ENCODE data around the gene ADAMTS2.

ADAMTS2 gene

DNA sequence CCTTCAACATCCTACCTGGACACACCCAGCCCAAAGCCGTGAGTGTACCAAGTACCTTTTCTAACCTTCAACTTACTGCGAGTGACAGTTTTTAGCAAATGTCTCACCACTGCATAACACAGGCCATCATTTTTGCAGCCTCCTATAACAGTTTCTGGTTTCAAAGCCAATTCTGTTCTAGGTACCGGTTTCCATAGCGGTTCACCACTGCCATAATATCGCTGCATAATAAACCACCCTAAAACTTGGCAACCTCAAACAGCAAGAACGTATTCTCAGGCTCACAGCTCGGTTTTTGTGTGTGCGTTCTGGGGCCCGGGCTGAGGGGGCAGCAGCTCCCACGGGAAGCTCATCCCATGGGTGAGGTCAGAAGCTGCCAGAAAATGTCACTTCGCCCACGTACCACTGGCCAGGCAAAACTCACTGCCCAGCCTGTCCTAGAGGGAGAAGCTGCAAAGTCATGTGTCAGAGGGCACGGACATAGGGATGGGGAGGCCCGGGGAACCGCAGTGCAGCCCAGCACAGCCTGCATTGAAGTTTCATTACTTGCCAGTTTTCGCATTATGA lies 15.9 kb upstream of the ADAMTS2 start:
- no peak for DNase-seq (ENCODE audit: extremely low spot score)
- ChIA-PET CTCF (no interaction called here), POLR2A (no interaction called here)
- TF ChIP-seq BHLHE40 (IDR thresholded peaks at IDR 0.05; ENCODE audit: borderline replicate concordance) = no peak
- no peak for TF ChIP-seq TARDBP (IDR thresholded peaks at IDR 0.05)
- TF ChIP-seq CTBP1 (IDR thresholded peaks at IDR 0.05; ENCODE audit: borderline replicate concordance) = no peak
- no peak for TF ChIP-seq FOXA1 (IDR thresholded peaks at IDR 0.05)
- no peak for TF ChIP-seq SUZ12 (IDR thresholded peaks at IDR 0.05)
- TF ChIP-seq SP1 (IDR thresholded peaks at IDR 0.05) = no peak
- TF ChIP-seq, protein P1, sequence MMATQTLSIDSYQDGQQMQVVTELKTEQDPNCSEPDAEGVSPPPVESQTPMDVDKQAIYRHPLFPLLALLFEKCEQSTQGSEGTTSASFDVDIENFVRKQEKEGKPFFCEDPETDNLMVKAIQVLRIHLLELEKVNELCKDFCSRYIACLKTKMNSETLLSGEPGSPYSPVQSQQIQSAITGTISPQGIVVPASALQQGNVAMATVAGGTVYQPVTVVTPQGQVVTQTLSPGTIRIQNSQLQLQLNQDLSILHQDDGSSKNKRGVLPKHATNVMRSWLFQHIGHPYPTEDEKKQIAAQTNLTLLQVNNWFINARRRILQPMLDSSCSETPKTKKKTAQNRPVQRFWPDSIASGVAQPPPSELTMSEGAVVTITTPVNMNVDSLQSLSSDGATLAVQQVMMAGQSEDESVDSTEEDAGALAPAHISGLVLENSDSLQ (IDR thresholded peaks at IDR 0.05) = no peak
- TF ChIP-seq FOXK2 (IDR thresholded peaks at IDR 0.05) = no peak
- no peak for TF ChIP-seq FOXM1 (IDR thresholded peaks at IDR 0.05; ENCODE audit: borderline replicate concordance)
- TF ChIP-seq ELF4 (IDR thresholded peaks at IDR 0.05) = no peak
- TF ChIP-seq LEF1 (IDR thresholded peaks at IDR 0.05; ENCODE audit: borderline replicate concordance) = no peak
- TF ChIP-seq ARNT (IDR thresholded peaks at IDR 0.05) = no peak
- TF ChIP-seq ZNF384 (IDR thresholded peaks at IDR 0.05) = no peak
- no peak for TF ChIP-seq NFRKB (IDR thresholded peaks at IDR 0.05)

DNA sequence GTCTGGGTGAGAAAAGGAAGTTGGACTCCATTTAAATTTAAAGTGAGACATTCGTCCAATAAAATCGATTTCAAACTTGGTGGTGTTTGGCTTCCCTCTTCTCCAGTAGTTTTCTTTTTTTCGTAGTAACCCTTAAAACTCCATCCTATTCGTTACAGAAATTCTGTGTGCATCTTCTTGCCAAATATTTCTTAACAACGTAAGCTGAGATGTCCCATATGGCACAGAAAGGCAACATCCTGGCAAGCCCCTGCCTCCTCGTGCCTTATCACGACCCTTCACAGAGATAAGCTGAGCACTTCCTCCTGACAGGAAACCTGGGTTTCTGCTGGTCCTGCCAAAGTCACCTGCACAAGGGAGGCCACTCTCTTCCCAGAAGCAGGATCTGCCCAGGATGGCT lies 11.8 kb upstream of the ADAMTS2 start:
- ChIA-PET CTCF (no interaction called here), POLR2A (no interaction called here)
- TF ChIP-seq LEF1 (IDR thresholded peaks at IDR 0.05; ENCODE audit: borderline replicate concordance) (no peak), FOXK2 (IDR thresholded peaks at IDR 0.05) (no peak), FOXA1 (IDR thresholded peaks at IDR 0.05) (no peak), BHLHE40 (IDR thresholded peaks at IDR 0.05; ENCODE audit: borderline replicate concordance) (no peak), SUZ12 (IDR thresholded peaks at IDR 0.05) (no peak), SP1 (IDR thresholded peaks at IDR 0.05) (no peak)

DNA sequence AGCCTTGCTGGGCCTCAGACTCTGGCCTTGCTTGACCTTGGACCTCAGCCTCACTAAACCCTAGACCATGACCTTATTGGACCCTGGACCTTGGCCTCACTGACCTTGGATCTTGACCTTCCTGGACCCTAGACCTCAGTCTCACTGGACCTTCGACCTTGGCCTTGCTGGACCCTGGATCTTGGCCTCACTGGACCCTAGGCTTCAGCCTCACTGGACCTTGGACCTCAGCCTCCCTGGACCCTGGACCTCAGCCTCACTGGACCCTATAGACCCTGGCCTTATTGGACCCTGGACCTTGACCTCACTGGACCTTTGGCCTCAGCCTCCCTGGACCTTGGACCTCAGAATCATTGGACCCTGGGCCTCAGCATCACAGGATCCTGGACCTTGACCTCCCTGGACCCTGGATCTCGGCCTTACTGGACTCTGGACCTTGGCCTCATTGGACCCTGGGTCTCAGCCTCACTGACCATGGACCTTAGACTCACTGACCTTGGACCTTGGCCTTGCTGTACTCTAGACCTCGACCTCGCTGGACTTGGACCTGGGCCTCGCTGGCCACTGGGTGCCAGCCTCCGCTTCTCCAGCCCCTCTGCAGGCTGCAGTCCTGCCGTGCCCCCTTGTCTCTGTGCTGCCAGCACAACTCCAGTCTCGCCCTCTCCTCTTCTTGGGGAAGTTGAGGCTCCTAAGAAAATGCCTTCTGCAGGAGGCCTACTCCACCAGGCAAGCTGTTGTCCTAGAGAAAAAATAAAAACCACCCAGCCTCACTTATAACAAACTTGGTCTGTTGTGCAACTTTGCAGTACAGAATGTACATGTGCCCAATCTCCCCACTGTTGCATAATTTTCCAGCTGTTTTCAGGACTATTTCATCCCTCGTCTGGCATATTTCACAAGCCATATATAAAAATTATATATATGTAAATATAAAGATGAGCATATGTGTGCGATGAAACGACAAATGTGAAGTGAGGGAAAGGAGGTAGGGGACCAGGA lies 11.0 kb upstream of the ADAMTS2 start:
- ChIA-PET POLR2A (no interaction called here), CTCF (no interaction called here)
- TF ChIP-seq HDGF (IDR thresholded peaks at IDR 0.05; ENCODE audit: borderline replicate concordance) = no peak
- no peak for TF ChIP-seq TARDBP (IDR thresholded peaks at IDR 0.05)
- no peak for TF ChIP-seq SUZ12 (IDR thresholded peaks at IDR 0.05)
- no peak for TF ChIP-seq ZNF384 (IDR thresholded peaks at IDR 0.05)
- no peak for TF ChIP-seq NFRKB (IDR thresholded peaks at IDR 0.05)
- TF ChIP-seq FOXA1 (IDR thresholded peaks at IDR 0.05) = no peak
- no peak for TF ChIP-seq FOXM1 (IDR thresholded peaks at IDR 0.05; ENCODE audit: borderline replicate concordance)
- no peak for TF ChIP-seq SP1 (IDR thresholded peaks at IDR 0.05)
- no peak for TF ChIP-seq LEF1 (IDR thresholded peaks at IDR 0.05; ENCODE audit: borderline replicate concordance)
- TF ChIP-seq ELF4 (IDR thresholded peaks at IDR 0.05) = no peak
- no peak for TF ChIP-seq ARNT (IDR thresholded peaks at IDR 0.05)
- TF ChIP-seq L3MBTL2 (conservative IDR thresholded peaks at IDR 0.05) = no peak
- TF ChIP-seq FOXK2 (IDR thresholded peaks at IDR 0.05) = no peak
- no peak for TF ChIP-seq CTBP1 (IDR thresholded peaks at IDR 0.05; ENCODE audit: borderline replicate concordance)
- no peak for TF ChIP-seq BHLHE40 (IDR thresholded peaks at IDR 0.05; ENCODE audit: borderline replicate concordance)
- TF ChIP-seq, protein P1 (IDR thresholded peaks at IDR 0.05) = no peak
- no peak for DNase-seq (ENCODE audit: extremely low spot score)

More for the DNA sequence above, 11.8 kb upstream of the ADAMTS2 start:
- DNase-seq (ENCODE audit: extremely low spot score) = no peak

DNA sequence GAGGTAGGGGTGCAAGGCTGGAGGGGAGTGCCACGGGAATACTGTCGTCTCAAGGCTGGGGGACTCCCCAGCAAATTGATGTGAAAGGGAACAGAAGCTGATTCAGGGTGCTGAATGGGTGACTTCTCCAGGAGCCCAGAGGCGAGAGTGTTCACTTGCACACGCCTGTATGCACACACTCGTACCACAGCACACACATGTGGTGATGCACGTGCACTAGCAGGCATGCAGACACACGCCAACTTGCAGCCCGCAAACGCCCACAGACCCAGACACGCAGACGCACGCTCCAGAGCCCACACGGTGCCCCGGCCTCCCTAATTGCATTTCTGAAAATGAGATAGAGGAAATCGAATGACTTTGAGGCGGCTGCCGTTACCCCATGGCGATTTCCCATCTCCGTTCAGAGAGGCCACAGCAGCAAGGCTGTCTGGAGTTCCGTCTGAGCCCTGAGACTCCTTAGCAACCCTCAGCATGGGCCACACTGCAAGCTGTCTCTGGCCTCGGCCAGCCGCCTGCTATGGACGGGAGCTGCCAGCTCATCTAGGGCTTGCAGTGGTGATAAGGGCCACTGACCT lies 9.1 kb upstream of the ADAMTS2 start:
- TF ChIP-seq BHLHE40 (IDR thresholded peaks at IDR 0.05; ENCODE audit: borderline replicate concordance) (no peak), SUZ12 (IDR thresholded peaks at IDR 0.05) (no peak), FOXM1 (IDR thresholded peaks at IDR 0.05; ENCODE audit: borderline replicate concordance) (no peak), TARDBP (IDR thresholded peaks at IDR 0.05) (no peak), HDGF (IDR thresholded peaks at IDR 0.05; ENCODE audit: borderline replicate concordance) (no peak), CTBP1 (IDR thresholded peaks at IDR 0.05; ENCODE audit: borderline replicate concordance) (no peak), ELF4 (IDR thresholded peaks at IDR 0.05) (no peak), SP1 (IDR thresholded peaks at IDR 0.05) (no peak), FOXA1 (IDR thresholded peaks at IDR 0.05) (no peak), LEF1 (IDR thresholded peaks at IDR 0.05; ENCODE audit: borderline replicate concordance) (no peak)
- TF ChIP-seq, protein P1 (IDR thresholded peaks at IDR 0.05) = no peak
- CTCF ChIA-PET = no interaction called here

DNA sequence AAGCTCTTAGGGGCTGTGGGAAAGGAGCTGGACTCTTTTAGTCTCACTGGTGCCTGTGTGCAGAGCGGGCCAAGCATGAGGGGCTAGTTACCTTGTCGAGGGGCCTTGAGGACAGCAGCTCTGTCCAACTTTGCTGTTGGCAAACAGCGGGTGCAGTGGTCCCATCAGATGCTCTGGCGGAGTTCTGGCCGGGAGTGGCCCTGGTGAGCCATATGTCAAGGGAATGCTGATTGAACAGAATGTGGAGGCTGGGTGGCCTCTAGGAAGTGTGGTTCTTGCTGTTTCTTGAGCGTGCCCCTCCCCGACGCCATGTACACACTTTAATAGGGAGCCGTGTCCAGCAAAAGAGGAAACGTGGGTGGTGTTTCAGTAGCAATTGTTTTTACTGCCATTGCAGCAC lies 3.6 kb upstream of the ADAMTS2 start:
- TF ChIP-seq LEF1 (IDR thresholded peaks at IDR 0.05; ENCODE audit: borderline replicate concordance) = no peak
- TF ChIP-seq FOXA1 (IDR thresholded peaks at IDR 0.05) = no peak
- TF ChIP-seq SUZ12 (IDR thresholded peaks at IDR 0.05) = no peak
- no peak for TF ChIP-seq ZNF384 (IDR thresholded peaks at IDR 0.05)
- ChIA-PET CTCF (no interaction called here), POLR2A (no interaction called here)
- DNase-seq (ENCODE audit: extremely low spot score) = no peak

More for the DNA sequence above, 9.1 kb upstream of the ADAMTS2 start:
- POLR2A ChIA-PET = no interaction called here
- no peak for DNase-seq (ENCODE audit: extremely low spot score)
